ENCODE results near the gene GRHL1.

The GRHL1 gene

DNA sequence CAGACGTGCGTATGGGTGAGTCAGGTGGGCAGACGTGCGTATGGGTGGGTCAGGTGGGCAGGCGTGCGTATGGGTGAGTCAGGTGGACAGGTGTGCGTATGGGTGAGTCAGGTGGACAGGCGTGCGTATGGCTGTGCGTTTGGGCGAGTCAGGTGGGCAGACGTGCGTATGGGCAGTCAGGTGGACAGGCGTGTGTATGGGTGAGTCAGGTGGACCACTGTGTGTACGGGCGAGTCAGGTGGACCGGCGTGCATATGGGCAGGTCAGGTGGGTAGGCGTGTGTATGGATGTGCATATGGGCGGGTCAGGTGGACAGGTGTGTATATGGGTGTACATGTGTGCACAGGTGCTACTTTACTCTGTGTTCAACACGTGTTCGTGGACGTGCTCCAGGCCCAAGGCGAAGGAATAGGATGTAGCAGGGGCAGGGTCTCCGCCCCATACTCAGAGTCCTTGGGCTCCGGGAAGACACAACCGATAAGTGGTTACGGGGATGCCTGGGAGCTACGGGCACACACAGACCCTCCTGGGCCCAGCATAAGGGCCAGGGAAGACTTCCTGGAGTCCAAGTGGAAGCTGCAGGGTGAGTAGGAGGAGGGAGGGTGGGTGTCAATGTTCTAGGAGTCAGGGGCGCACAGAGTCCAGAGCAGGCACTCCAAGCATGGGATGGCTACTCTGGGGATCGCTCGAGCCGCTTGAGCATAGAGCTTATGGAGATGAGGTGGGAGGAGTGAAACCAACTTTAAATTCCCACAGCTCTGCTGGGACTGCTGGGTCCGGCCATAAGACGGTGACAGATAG lies 64.7 kb downstream of the GRHL1 start:
- TF ChIP-seq, protein P1, sequence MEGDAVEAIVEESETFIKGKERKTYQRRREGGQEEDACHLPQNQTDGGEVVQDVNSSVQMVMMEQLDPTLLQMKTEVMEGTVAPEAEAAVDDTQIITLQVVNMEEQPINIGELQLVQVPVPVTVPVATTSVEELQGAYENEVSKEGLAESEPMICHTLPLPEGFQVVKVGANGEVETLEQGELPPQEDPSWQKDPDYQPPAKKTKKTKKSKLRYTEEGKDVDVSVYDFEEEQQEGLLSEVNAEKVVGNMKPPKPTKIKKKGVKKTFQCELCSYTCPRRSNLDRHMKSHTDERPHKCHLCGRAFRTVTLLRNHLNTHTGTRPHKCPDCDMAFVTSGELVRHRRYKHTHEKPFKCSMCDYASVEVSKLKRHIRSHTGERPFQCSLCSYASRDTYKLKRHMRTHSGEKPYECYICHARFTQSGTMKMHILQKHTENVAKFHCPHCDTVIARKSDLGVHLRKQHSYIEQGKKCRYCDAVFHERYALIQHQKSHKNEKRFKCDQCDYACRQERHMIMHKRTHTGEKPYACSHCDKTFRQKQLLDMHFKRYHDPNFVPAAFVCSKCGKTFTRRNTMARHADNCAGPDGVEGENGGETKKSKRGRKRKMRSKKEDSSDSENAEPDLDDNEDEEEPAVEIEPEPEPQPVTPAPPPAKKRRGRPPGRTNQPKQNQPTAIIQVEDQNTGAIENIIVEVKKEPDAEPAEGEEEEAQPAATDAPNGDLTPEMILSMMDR (IDR thresholded peaks at IDR 0.05; ENCODE audit: insufficient read depth, missing control alignments), result no peak
- DNase-seq (ENCODE audit: insufficient read length, low spot score) (no peak), FAIRE-seq (no peak)

DNA sequence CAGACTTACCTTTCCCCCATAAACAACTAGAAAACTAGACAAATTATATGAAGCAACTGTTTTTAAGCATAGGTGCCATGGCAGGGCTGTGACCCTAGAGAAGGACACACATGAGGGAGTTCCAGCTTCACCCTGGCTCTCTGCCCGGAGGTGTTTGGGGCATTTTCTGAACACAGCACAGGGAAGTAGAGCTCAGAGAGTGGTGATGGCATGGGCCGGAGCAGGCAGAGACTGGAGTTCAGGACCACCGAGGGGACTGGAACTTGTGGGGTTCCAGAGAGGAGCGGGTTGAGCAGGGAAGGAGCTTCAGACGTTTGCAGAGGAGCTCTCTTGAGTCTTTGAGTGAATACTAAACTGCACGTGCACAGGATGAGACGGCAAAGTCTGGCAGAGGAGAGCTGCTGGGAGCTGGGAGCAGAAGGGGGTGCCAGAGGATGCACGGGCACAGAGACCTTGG lies 65.3 kb downstream of the GRHL1 start:
- DNase-seq (ENCODE audit: insufficient read length, low spot score) (no peak), FAIRE-seq (no peak)
- TF ChIP-seq, protein P1 (IDR thresholded peaks at IDR 0.05; ENCODE audit: insufficient read depth, missing control alignments), result no peak

DNA sequence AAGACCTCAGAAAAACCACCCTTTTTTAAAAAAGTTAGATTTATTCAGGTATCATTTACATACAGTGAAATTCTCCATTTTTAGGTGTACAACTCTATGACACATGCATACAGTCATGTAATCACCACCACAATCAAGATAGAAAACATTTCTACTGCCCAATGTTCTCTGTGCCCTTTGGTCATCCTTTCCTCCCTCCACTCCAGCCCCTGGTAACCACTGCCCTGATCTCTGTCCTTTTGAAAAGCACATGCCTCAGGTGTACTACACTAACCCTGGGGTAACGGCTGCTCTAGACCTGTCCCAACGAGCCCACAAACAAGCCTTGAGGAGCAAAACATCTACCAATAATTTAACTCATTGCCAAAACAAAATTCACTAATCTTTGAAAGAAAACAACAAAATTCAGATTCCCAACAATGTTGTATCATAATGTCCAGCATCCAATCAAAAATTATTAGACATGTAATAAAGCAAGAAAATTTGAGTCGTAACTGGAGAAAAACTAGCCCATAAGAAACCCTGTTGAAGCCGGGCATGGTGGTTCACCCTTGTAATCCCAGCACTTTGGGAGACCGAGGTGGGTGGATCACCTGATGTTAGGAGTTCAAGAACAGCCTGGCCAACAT lies 65.9 kb downstream of the GRHL1 start:
- no peak for DNase-seq (ENCODE audit: insufficient read length, low spot score)
- TF ChIP-seq, protein P1 (IDR thresholded peaks at IDR 0.05; ENCODE audit: insufficient read depth, missing control alignments), result no peak
- FAIRE-seq, result no peak

DNA sequence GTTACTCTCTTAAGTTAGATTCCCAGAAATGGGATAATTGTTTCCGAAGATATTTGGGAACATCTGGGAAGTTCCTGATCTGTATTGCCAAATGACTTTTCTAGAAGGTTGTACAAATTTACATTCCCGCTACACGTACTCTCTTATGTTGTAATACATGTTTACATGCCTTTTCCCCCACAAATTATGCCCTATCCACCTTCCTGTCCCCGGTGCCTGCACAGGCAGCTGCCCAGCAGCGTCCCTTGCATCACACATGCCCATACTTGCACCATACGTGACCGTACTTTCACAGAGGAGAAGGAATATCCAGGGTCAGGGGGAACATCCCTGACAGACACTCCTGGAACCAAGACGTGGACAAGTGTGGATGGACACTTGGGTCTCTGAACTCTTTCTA lies 67.7 kb downstream of the GRHL1 start:
- FAIRE-seq (no peak), DNase-seq (ENCODE audit: insufficient read length, low spot score) (no peak)
- TF ChIP-seq, protein P1 (IDR thresholded peaks at IDR 0.05; ENCODE audit: insufficient read depth, missing control alignments), result no peak

DNA sequence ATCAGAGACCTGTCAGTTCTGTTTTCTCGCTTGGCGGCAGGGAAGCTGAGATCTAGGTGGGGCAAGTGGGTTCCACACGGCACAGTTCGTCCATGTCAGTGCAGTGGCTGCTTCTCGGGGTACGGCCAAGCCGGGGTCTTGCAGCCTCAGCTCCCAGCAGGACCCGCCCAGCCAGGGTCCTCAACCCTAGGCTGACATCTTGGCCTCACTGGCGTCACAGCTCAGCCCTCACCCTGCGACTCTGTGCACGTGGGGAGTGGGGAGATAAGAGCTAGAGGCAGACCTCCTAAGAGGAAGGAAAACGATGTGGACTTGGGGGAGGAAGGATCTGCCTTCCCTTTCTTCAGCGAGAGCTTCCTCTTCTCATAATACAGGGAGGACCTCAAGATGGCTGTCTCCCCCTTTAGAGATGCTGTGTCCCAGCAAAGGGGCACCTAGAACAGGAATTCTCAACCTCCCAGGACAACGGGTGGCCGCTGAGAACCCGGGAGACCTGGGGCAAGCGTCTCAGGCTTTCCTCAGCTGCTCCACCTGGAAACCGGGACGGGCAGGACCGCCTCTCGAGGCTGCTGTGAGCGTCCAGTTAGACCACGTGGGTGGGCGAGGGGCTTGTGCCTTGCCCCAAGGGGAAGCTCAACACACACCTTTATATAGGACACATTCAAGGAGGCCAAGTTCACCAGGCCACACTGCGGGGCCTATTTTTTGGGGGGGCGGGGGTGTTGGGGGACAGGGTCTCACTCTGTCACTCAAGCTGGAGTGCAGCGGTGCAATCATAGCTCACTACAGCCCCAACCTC lies 68.3 kb downstream of the GRHL1 start:
- DNase-seq (ENCODE audit: insufficient read length, low spot score) (no peak), FAIRE-seq (no peak)
- TF ChIP-seq, protein P1 (IDR thresholded peaks at IDR 0.05; ENCODE audit: insufficient read depth, missing control alignments), result no peak

DNA sequence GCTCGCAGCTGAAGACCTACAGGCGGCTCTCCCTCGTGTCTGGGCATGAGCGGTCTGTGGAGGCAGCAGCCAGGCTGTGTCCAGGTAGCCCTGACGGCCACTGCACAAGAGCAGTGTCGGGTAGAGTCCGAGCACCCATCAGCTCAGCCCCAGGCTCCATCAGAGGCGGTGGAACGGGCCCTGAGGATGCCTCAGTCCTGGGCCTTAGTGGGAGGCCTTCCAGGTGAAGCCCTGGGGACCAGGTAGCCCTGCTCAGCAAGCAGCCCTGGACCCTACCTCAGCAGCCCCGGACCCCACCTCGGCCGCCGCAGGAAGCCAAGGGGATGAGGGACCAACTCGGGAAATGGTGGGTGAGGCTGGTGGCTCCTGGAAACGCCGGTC lies 70.5 kb downstream of the GRHL1 start:
- no peak for FAIRE-seq
- DNase-seq (ENCODE audit: insufficient read length, low spot score), result no peak
- TF ChIP-seq, protein P1 (IDR thresholded peaks at IDR 0.05; ENCODE audit: insufficient read depth, missing control alignments), result no peak

All from D721Med (cell line).